LNCaP clone FGC (cell line): ENCODE measurements around the gene RPS13.
A peak's percentile ranks its signal among the peaks of the same experiment; 100 is the strongest.
"Not testable (repeated sequence)": the region's sequence is repeated elsewhere in the genome, so short reads cannot be mapped to it uniquely, and the experiment has no call there.

ENCODE experiments used
- DNase-seq: peaks from one replicate; pipeline ENCODE4 v3.0.0-alpha.2; 2011; ENCODE audit warnings: low read depth
- H3K4me3 ChIP-seq: 2 replicates; pipeline ENCODE4 v1.5.1; 2011; ENCODE audit warnings: mild to moderate bottlenecking, low read depth, low read length, control low read depth
- TF ChIP-seq, protein P1 (sequence below): IDR thresholded peaks from 2 replicates; pipeline ENCODE4 v1.5.1; 2012; ENCODE audit warnings: mild to moderate bottlenecking; ENCODE audit not compliant: control insufficient read depth, insufficient read depth; ENCODE audit errors: extremely low read depth

RPS13 gene

DNA sequence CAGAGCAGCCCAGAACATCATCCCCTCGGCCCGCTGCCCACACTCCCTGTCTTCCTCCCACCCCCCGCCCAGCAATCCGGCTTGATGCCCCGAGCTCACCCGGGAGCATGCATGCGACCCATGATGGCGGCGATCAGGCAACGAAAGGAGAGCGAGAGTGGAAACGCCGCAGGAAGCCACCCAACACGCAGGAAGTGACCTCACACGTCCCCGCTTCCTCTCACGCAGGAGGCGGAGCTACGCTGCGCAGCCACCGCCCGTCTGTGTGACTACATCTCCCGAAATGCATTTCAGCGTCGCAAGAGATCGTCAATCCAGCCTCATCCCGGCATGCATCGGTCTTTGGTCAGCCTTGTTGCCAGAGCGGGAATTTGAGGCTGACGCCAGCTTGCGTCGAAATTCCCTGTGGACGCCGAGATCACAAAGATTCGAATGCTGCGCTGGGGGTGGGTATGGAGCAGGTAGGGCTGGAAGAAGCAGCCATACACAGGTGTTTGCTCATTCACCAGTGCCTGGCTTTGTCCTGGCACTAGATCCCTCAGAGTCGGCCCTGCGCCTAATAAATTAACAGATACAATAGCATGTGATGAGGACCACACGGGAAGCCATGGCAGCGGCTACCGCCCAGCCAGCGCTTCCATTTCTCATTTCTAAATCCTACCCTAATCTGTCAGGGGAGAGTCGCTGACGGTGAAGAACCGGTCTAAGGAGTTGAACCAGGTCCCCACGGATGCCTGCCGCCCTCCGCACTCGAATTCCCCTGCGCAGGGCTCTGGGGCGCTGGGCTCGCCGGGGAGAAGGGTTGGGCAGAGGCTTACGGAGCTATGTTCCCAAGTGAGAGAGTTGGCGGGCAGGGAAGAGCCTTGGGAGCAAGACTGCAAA is at the start of gene RPS13:
Gene RPS13, minus strand, starts transcription at position 148 of the 882 bp plus-strand sequence. Its CDS starts 26 bp downstream, at position 122.
- TF ChIP-seq, protein P1, sequence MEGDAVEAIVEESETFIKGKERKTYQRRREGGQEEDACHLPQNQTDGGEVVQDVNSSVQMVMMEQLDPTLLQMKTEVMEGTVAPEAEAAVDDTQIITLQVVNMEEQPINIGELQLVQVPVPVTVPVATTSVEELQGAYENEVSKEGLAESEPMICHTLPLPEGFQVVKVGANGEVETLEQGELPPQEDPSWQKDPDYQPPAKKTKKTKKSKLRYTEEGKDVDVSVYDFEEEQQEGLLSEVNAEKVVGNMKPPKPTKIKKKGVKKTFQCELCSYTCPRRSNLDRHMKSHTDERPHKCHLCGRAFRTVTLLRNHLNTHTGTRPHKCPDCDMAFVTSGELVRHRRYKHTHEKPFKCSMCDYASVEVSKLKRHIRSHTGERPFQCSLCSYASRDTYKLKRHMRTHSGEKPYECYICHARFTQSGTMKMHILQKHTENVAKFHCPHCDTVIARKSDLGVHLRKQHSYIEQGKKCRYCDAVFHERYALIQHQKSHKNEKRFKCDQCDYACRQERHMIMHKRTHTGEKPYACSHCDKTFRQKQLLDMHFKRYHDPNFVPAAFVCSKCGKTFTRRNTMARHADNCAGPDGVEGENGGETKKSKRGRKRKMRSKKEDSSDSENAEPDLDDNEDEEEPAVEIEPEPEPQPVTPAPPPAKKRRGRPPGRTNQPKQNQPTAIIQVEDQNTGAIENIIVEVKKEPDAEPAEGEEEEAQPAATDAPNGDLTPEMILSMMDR: no peak
- peak; percentile 98 for DNase-seq
- peak within 1 kb of the TSS; percentile 100 for H3K4me3 ChIP-seq

DNA sequence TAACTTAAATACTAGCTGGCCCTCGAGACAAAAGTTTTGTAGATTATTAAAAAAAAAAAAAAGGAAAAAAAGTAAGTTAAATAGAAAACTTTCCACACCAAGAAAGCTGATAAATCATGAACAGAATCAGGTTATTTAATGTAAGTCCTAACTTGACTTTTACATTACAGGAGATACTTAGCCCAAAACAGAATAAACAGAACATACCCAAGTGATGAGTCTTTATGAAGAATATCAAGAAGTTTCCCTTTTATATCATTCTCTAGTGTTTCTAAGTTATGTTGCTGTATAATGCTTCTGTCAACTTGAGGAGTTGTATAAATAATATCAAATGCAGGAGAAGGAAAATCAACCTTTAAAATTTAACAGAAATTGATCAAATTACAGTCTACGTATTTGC is 44.5 kb upstream of the RPS13 start:
- TF ChIP-seq, protein P1: no peak
- DNase-seq: no peak

DNA sequence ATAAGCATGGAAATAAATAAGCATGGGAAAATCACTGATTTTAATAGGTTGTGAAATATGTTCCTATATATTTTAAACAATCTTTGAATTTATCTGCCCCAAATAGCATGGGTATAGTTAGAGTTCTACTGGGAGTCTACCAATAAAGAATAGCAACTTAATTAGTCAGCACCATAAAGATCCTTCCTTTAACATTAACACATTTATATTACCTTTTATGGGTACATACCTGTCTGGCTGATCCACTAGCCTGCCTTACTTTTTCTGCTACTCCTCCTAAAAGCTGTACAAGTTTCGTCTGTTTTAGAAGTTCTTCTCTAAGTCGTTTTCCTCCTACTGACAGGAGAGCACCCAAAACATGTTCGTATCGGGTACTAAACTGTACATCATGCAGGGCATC is 39.8 kb upstream of the RPS13 start:
- no peak for DNase-seq
- TF ChIP-seq, protein P1: no peak
- no peak overlapping the region for H3K4me3 ChIP-seq

More for the DNA sequence above, 44.5 kb upstream of the RPS13 start:
- no peak overlapping the region for H3K4me3 ChIP-seq

DNA sequence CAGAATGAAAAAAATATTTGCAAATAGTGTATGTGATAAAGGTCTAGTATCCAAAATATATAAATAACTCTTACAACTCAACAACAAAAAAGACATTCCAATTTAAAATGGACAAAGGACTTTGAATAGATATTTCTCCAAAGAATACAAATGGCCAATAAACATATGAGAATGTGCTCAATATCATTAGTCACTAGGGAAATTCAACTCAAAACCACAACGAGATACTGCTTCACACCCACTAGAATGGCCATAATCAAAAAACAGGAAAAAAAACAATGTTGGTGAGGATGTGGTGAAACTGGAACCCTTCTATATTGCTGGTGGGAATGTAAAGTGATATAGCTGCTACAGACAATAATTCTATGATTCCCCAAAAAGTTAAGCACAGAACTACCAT is 38.6 kb upstream of the RPS13 start:
- DNase-seq: no peak
- TF ChIP-seq, protein P1: no peak
- H3K4me3 ChIP-seq: no peak overlapping the region

DNA sequence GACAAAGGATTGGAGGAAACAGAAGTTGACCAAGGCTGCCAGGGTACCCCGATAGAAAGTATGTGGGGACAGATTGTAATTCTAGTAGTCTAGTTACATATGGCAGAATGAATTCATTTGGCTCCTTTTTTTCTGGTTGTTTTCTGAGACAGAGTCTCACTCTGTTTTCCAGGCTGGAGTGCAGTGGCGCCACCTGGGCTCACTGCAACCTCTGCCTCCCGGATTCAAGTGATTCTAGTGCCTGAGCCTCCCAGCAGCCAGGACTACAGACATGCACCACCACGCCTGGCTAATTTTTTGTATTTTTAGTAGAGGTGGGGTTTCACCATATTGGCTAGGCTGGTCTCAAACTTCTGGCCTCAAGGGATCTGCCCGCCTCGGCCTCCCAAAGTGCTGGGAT is 30.3 kb upstream of the RPS13 start:
- TF ChIP-seq, protein P1: peak; percentile 41; the same call in 1 of the 2 replicates
- not testable (repeated sequence) for H3K4me3 ChIP-seq, DNase-seq

DNA sequence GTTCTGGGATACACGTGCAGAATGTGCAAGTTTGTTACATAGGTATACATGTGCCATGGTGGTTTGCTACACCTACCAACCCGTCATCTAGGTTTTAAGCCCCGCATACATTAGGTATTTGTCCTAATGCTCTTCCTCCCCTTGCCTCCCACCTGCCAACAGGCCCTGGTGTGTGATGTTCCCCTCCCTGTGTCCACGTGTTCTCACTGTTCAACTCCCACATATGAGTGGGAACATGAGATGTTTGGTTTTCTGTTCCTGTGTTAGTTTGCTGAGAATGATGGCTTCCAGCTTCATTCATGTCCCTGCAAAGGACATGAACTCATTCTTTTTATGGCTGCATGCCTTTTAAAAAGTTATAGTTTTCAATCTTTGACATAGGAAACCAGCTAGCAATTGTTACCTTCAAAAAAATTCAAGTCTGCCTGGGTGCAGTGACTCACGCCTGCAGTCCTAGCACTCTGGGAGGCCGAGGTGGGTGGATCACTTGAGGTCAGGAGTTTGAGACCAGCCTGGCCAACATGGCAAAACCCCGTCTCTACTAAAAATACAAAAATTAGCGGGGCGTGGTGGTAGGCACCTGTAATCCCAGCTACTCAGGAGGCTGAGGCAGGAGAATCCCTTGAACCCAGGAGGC is 28.1 kb upstream of the RPS13 start:
- not testable (repeated sequence) for DNase-seq, H3K4me3 ChIP-seq

DNA sequence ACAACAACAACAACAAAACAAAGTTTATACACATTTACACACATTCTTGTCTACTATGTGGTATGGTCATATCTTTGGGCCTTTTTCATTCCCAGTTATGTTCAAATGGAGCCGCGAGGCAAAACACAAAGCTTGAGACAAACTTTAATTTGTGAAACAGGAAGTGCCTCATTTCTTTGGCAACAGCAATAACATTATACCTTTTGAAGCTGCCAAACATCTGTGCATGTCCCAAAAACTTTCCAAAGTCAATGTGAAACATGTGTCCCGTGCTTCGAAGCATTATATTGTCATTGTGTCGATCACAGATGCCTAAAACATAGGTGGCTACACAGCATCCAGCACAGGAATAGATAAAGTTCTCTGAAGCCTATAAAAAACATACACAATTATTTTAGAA is 25.0 kb upstream of the RPS13 start:
- DNase-seq: no peak
- no peak overlapping the region for H3K4me3 ChIP-seq
- TF ChIP-seq, protein P1: no peak
